Pulmonary artery endothelial cell (primary cell): ENCODE data around the gene KSR2. TPM values are rescaled to one million over a fixed set of nuclear protein-coding genes. Genes with fewer than 3 reads are reported as not detected.

Source experiments
- DNase-seq: peaks from one replicate; pipeline ENCODE4 v3.0.0-alpha.2; 2011; ENCODE audit warnings: low read depth, low spot score
- total RNA-seq: library from RNA; depleted of rRNA; stranded (reverse); fragments of >200 nt; gene quantifications from 2 replicates; pipeline ENCODE4 v1.2.3, GENCODE V29; 2014

KSR2 gene
- total RNA-seq, 1 donor from 2014 or later, result 0.99 TPM

DNA sequence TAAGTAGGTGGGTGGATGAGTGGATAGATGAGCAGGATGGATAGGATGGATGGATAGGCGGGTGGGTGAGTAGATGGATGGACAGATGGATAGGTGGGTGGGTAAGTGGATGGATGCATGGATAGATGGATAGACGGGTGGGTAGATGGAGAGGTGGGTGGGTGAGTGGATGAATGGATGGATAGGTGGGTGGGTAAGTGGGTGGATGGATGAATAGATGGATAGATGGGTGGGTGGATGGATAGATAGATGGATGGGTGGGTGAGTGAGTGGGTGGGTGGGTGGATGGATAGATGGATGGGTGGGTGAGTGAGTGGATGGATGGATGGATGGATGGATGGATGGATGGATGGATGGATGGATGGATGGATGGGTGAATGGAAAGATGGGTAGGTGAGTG is 385.7 kb downstream of the KSR2 start:
- DNase-seq, result no peak

DNA sequence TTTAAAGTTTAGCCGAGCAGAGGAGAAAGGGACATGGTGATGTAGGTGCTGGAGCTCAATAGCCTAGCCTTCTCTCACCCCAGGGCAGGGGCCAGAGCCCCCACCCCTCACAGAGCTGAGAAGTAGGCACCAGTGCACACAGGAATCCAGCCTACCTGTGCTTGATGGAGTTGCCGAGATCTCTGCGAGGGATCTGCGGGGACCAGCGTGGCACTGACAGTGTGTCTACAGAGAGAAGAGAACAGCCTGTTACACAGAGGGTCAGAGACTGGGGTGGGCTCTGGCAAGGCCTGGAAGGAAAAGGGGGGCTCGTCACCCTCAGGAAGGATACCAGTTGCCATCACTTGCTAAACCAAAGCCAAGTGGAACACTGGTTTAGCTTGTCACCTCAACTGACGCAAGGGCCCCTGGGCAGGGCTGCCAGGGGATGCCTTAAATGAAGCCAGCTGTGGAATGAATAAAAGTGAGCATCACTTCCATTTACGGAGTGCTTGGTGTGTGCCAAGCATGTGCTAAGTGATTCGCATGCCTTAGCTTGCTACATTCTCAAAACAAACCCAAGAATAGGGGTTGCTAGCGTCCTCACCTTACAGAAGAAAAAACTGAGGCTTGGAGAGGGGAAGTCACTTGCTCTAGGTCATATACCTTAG is 386.5 kb downstream of the KSR2 start:
- no peak for DNase-seq

DNA sequence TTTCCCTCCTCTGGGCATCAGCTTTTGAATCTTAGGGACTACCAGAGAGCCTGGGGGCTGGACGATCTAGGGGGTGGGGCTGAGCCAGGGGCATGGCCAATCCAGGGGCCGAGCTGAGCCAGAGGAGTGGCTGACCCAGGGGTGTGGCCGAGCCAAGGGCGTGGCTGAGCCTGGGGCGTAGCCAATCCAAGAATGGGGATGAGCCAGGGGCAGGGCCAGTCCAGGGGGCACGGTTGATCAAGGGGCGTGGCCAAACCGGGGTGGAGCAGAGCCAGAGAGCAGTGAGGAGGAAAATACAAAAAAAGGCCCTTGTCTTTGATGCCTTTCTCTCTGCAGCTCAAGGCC is 388.1 kb downstream of the KSR2 start:
- no peak for DNase-seq

DNA sequence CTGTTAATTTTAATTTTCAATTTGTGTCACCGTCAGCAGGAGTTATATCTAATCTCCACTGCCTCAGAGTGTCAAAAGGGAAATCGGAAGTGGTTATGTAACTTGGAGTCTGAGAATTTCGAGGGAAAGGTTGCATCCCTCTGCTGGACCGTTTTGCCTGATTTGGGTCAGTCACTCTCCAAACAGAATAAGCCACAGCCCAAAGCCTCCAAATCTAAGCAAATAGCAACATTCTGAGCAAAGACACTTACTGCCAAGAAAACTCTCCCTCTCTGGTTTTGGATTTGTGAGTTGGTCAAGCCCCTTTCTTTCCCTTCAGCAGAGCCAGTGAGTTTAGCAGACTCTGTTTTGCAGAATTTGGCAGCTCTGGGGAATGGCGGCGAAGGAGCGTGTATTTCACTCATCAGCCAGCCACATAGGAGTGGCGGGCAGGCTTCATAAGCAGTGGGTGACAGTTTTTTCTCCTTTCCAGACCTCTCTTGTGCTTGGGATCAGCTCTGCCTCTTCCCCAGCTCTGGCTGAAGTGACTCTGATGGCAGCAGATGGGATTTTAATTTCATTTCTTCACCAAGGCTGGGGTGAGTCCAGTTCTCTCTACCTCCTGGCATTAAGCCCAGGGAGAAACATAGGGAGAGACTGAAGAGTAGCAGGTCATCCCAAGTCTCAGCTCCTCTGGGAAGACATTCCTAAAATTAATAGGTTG is 388.6 kb downstream of the KSR2 start:
- no peak for DNase-seq

DNA sequence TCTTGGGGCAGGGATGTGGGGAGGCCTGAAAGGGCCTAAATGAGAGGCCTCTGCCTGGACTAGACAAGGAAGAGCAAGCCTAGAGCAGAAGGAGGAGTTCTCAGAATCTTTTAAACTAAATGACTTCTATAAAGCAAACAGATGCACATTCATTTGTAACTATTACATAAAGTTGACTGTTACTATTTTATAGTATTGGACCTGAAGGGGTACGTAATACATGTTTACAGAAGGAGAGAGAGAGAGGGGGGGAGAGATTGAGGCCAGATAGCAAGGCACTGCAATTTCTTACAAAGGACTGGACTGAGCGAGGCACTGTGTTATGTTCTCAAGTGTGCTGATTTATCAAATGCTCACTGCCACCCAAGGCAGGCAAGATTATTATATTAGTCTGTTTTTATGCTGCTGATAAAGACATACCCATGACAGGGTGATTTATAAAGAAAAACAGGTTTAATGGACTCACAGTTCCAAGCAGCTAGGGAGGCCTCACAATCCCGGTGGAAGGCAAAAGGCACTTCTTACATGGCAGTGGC is 391.6 kb downstream of the KSR2 start:
- DNase-seq, result no peak

DNA sequence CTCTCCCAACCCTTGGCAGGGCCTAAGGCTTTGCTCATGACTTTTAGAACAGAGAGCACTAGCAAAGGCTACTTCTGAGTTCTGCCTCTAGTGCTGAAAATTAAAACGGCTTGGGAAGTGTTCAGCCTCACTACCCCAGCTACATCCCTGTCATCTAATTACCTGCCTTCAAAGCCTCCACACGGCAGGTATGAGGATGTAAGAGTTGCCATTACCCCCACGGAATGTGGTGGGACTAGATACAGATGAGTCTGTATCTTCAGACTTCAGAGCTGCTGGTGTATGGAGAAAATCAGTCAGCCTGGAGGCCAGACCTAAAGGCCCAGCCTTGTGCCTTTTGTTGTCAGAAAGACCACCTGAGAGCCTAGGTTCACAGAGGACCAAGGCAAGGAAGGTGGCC is 392.7 kb downstream of the KSR2 start:
- DNase-seq, result no peak

DNA sequence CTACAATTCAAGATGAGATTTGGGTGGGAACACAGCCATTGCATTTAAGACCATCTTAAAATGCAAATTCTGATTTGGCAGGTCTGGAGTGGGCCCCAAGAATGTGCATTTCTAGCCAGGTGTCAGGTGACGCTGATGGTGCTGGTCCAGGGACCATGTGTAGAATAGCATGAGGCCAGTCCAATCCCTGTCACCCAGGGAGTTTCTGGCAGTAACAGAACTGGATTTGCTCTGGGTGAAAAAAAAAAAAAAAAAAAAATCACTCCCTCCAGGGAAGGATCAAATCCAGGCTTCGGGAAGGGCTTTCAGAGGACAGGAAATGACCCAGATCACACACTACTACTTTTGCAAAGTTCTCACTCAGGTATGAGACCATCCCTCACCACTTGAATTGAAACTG is 394.1 kb downstream of the KSR2 start:
- no peak for DNase-seq

DNA sequence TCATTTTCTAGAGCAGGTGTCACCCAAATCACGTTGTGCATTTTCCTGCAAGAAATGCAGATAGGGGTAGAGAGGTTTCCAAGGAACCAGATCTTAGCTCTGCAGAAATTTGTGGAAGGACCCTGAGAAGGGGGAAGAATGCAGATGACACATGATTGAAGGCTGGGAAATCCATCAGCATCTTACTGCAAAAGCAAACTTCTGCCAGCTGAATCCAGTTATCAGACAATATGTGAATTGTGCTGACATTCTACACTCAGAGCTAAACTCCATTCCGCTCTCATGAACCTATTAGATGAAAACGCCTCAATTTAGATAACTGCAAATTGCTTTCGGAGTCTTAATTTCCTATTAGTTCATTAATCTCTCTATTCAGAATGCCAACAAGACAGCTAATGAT is 396.0 kb downstream of the KSR2 start:
- DNase-seq, result no peak

DNA sequence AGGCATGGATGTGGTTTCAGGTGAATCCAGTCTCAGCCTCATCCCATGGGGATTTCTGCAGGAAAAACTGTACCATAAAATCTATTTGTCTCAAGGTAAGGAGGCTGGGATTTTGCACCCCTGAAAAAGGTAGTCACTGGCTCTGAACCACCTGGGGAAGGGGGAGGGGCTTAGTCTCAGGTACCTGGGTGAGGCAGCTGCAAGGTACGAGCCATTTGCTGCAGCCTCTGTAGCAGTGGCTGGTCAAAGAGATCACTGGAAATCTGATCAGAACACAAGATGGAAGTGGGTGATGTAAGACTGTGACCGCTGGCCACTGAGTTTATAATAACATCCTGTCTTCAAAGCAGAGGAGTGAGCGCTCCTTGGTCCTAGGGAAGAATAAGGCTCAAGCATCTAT is 397.5 kb downstream of the KSR2 start:
- no peak for DNase-seq

DNA sequence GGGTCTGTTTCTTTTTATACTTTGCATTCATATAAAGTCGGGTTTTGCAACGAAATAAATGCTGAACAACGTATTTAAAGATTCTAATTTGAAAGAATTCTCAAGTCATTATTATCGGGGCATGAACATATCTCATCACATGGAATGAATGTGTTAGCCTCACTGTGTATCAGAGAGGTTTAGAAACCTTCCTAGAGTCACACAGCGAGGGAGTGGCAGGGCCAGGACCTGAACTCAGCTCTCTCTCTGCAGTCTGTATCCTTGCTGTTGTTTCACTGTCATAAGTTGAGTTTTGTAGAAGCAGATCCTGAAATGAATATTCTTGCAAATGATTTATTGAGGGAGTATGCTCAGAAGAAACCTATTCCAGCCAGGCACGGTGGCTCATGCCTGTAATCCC is 398.2 kb downstream of the KSR2 start:
- no peak for DNase-seq

DNA sequence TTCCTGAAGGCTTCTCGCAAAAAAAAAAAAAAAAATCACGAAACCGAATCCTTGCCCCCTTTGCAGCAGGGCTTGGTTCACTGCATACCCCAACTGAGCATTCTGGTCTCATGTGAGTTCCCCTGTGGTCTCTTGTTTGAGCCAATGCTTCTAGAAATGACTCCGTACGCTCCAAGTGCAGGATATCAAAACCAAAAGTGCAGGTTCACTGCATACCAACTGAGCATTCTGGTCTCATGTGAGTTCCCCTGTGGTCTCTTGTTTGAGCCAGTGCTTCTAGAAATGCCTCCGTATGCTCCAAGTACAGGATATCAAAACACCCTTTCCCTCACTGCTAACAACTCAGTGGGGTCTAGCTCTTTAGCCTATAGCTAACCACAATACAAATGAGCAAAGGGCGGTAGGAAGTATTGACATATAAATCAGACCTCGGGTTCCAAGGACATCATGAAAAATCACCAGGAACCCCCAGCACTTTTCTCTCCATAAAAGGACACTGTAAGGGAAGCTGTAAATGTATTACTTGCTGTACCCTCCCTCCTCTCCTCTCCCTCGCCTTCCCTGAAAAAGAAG is 401.1 kb downstream of the KSR2 start:
- DNase-seq, result no peak

DNA sequence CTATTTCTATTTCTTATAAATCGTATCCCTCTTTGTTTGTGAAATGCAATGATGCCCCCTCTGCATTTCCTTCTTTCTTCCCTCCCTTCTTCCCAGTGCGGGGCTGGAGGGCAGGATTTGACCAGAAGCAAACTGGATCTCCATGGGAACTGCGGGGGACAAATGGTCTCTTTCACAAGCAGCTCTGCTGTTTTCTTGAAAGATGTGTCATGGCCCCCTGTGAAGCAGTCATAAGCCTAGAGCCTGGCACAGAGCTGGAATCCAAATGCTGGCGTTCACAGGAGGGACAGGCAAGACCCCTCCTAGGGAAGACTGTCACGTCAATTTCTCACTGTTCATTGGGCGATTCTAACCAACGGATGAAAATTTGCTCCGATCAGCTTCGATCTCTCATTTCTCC is 403.9 kb downstream of the KSR2 start:
- DNase-seq, result no peak

DNA sequence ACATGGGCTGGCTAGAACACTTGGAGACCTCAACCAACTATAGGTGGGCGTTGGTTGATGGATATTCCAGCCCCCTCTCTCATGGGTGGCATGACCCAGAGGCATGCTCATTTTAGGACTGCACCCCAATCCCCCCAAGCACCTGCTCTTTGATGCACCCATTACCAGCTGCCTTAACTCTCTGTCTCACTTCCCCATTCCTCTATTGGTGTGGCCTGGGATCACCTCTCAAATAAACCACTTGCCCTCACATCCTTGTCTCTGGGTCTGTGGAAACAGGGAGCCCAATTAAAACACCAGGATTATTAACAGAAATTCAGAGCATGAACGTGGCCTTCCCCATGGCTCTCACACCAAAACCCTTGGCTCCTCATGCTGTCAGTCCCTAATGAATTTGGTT is 405.1 kb downstream of the KSR2 start:
- no peak for DNase-seq

DNA sequence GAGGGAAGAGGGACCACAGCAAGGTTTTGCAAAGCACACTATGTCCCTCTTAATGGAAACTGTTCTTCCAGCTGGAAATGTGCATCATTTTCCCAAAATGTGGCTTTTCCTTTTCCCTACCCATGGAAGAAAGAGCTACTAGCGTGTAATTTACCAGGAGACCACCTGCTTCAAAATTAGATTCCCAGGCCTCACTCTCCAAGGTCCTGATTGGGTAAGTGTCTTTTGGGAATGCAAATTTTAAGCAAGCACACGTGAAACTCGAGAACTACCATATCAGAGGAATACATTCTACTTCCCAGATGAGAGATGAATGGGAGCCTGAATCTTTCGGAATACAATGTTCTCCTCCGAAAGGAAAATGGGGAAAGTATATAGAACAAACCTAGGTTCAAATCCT is 405.8 kb downstream of the KSR2 start:
- no peak for DNase-seq

DNA sequence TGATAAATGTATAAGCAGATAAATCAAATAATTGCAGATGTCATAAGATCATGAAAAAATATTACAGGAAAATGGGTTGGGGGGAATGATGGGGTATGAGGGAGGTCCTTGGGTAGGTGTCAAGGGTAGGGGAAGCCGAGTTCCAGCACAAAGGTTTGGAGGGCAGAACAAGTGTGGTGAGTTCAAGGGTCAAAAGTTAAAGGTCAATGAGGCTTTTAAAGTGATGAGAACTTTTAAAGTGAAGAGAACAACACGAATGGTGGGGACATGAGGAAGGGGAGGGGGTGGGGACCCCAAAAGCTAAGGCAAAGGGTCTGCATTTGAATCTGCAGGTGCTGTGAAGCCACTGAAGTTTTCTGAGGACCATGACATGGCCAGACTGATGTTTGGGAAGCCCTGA is 406.8 kb downstream of the KSR2 start:
- no peak for DNase-seq

DNA sequence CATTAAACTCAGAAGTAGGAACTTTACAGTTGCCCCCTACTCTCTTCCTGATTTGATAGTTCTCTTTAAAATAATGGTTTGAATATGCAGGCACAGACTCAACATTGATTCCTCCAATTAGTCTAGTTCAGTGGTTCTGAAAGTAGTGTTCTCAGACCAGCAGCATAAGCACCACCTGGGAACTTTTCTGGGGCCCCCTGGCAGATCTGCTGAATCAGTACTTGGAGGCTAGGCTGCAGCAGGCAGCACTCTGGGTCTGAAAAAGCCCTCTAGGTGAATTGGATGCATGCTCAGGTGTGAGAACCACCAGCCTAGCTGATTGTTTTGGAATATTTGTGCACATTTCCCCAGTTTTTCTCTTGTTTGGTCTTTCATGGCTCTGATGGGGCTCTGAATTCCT is 408.8 kb downstream of the KSR2 start:
- DNase-seq, result no peak

DNA sequence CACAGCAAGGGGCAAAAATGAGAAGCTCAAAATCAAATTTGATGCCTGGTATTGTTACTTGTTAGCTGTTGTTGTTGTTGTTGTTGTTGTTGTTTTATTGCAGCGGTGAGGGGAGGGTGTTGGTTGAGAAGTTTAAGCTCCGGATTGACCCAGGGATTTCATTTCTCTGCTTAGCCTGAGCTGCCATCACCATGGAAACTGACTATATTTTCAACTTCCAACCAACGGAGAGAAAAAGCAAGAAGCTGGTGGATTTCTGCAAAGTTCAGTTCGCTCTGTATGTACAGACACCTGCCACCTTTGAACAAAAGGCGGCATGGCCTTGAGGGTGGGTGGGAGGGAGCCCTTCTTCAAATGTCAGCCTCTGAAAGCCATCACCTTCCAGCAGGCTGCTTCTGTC is 412.9 kb downstream of the KSR2 start:
- no peak for DNase-seq

DNA sequence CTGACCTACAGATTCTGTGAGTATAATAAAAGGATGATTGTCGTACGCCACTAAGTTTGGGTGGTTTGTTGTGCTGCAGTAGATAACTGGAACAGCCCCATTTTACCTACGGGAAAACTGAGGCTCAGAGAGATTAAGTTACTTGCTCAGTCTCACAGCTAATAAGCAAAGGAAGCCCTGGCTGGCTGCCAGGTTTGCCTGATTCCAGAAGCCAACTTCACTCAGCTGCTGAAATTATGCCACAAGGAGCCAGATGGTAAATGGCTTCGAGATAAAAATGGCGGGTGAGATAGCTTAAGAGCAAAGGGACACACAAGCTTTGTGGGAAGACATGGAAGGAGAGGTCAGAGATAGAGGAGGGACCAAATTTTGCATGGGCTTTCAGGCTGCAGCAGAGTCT is 415.8 kb downstream of the KSR2 start:
- no peak for DNase-seq

DNA sequence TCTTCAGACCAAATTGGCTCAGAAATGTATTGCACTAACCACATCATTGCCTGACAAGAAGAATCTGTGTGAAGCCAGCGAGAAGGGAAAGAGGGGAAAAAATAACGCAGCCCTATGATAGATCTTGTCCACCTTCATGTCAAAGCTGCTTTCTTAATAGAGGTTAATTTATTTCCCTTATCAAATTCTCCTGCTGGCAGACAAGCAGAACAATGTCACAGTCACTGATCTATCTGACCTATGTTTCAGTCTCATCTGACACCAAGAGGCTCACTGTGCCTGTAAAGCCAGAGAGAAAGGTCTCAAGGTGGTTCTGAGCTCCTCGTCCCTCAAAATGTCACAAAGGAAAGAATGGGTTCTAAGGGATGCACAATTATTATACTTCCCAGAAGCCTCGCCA is 417.1 kb downstream of the KSR2 start:
- DNase-seq, result no peak

DNA sequence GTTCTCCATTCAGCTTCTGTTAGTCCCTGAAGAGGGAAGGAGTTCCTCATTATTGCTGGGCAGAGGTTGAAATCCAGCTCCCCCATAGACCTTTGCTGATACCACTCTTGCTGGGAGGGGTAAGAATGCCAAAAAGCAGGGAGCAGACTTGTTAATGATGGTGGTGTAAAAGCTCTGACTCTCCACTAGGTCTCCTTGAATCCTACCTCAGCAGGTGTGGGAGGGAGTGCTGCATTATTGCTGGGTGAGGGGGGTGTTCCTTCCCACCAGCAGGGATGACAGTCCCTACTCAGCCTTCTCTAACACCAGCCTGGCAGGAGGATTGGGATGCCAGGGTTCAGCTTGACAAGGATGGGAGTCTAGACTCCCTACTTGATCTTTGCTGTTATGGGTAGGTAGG is 421.6 kb downstream of the KSR2 start:
- no peak for DNase-seq

DNA sequence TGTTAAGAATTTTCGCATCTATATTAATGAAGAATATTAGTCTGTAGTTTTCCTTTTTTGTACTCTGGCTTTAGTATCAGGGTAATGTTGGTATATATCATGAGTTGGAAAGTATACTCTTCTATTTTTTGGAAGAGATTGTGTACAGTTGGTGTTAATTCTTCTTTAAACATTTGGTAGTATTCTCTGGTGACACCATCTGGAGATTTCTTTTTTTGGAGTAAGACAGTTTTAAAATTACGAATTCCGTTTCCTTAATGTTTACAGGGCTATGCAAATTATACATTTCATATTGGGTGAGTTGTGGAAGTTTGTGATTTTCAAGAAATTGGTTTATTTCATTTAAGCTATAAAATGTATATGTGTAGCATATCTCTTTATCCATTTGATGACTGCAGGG is 423.6 kb downstream of the KSR2 start:
- DNase-seq, result no peak

DNA sequence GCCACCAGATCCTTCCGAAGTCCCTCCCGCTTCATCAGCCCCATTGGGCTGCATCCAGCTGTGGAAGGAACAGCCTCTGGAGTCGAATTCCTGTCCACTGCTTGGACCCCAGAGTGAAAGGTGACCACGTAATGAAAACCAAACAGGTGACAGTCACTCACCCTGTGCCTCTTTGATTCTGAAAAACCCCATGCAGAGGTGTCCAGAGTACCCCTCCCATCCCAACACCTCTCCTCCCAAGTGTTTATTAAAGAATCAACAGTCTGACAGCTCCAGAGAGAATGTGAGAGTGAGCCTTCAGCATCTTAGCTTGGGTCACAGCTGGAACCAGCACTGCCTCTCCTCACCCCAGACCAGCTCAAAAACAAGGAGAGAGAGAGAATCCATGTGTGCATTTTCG is 428.8 kb downstream of the KSR2 start:
- DNase-seq, result no peak

DNA sequence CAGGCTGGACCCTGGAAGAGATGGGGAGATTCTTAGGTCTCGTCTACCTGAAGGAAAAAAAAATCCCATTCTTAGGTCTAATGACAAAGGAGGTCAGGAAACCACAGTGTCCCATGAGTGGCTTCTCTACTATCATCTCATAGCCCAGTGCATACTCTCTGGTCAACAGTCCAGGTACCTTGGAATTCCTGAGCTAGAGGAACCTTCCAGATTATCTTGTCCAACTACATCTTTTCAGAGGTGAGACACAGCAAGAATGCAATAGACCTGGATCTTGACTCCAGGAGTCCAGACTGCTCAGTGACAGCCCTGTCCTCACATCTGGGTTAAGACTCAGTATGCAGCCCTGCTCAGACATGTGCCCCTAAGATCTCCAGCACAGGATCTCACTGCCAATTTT is 429.9 kb downstream of the KSR2 start:
- DNase-seq, result no peak
